A549 (cell line): ENCODE results near the gene CENPU. TPM values are rescaled to one million over a fixed set of nuclear protein-coding genes. Genes with fewer than 3 reads are reported as not detected.

ENCODE experiments used
- ATAC-seq, 2 experiments: fragments of 200-7000 bp in 1 of 2; fragments of >200 bp in 1 of 2; cut with Nextera tagmentation in 1 of 2; cut with Tn5 transposase in 1 of 2; 3 replicates each; pipeline versions ENCODE4 v1.8.0 to v1.9.1; 2018 to 2020; ENCODE audit warnings: mild to moderate bottlenecking in 1 of 2, moderate library complexity in 1 of 2
- CTCF ChIA-PET: fragments of 300-600 bp; sonication (Branson Sonifier 250); formaldehyde crosslinking; extraction: SDS; loops from one replicate; lab custom pipeline; 2021; ENCODE audit warnings: antibody characterized with exemption, inconsistent platforms; lab: Yijun Ruan, JAX
- POLR2A ChIA-PET: fragments of 350-600 bp; formaldehyde crosslinking; extraction: SDS; loops from one replicate; lab custom pipeline; 2021; ENCODE audit warnings: antibody characterized with exemption, inconsistent platforms; lab: Yijun Ruan, JAX
- DNase-seq, 2 experiments: peaks; one replicate each; pipeline versions ENCODE4 v3.0.0 to v3.0.0-alpha.2; 2011 to 2016; ENCODE audit warnings: low read depth in 1 of 2, low spot score in 1 of 2
- FAIRE-seq: peaks from 2 replicates; lab custom pipeline; 2011; peaks lifted over from hg19 to GRCh38; lab: Jason Lieb, UNC
- H3K27ac ChIP-seq, 2 experiments: fragments of >200 bp; sonication (Bioruptor Twin); formaldehyde crosslinking; 3 replicates each; pipeline ENCODE4 v1.5.1; 2016 to 2017
- H3K4me1 ChIP-seq: fragments of >200 bp; sonication (Bioruptor Twin); formaldehyde crosslinking; 3 replicates; pipeline ENCODE4 v1.6.1; 2016
- H3K4me2 ChIP-seq: fragments of >200 bp; sonication (Bioruptor Twin); formaldehyde crosslinking; 3 replicates; pipeline ENCODE4 v1.6.1; 2016
- H3K4me3 ChIP-seq: fragments of >200 bp; sonication (Bioruptor Twin); formaldehyde crosslinking; 3 replicates; pipeline ENCODE4 v1.5.1; 2016
- H3K9me3 ChIP-seq: fragments of >200 bp; sonication (Bioruptor Twin); formaldehyde crosslinking; 3 replicates; pipeline ENCODE4 v1.6.1; 2016
- CBX2 ChIP-seq: fragments of 200-600 bp; sonication (generic); IDR thresholded peaks from 2 replicates; pipeline ENCODE4 v1.6.1; 2016; ENCODE audit warnings: low read depth, mild to moderate bottlenecking, borderline replicate concordance
- EHF ChIP-seq: fragments of 250-450 bp; sonication (Bioruptor Pico); IDR thresholded peaks from 2 replicates; pipeline ENCODE4 v1.5.0; 2020; ENCODE audit warnings: mild to moderate bottlenecking
- EHMT2 ChIP-seq: fragments of 200-600 bp; sonication (generic); IDR thresholded peaks from 2 replicates; pipeline ENCODE4 v1.6.1; 2016; ENCODE audit warnings: antibody characterized with exemption, low read depth, mild to moderate bottlenecking, moderate library complexity
- FOSB ChIP-seq: fragments of 250-450 bp; sonication (Bioruptor Pico); IDR thresholded peaks from 2 replicates; pipeline ENCODE4 v1.5.0; 2020; ENCODE audit warnings: mild to moderate bottlenecking, moderate library complexity
- HDAC2 ChIP-seq: fragments of 200-600 bp; sonication (generic); IDR thresholded peaks from 2 replicates; pipeline ENCODE4 v1.6.1; 2016
- HOXA7 ChIP-seq: fragments of 250-450 bp; sonication (Bioruptor Pico); IDR thresholded peaks from 2 replicates; pipeline ENCODE4 v1.5.0; 2020; ENCODE audit warnings: mild to moderate bottlenecking, moderate library complexity
- JUNB ChIP-seq: fragments of >200 bp; sonication (Bioruptor Twin); formaldehyde crosslinking; IDR thresholded peaks from 2 replicates; pipeline ENCODE4 v1.6.1; 2016
- KDM1A ChIP-seq: fragments of 200-600 bp; sonication (generic); IDR thresholded peaks from 2 replicates; pipeline ENCODE4 v1.6.1; 2016; ENCODE audit warnings: low read depth, mild to moderate bottlenecking
- KDM5A ChIP-seq: fragments of 200-600 bp; sonication (generic); IDR thresholded peaks from 2 replicates; pipeline ENCODE4 v1.6.1; 2016; ENCODE audit warnings: antibody characterized with exemption, mild to moderate bottlenecking
- MAFK ChIP-seq: fragments of 450-650 bp; IDR thresholded peaks from 2 replicates; pipeline ENCODE4 v1.6.1; 2014; ENCODE audit not compliant: partially characterized antibody
- NFE2L2 ChIP-seq: fragments of 150-350 bp; conservative IDR thresholded peaks from 2 replicates; pipeline ENCODE4 v1.6.1; 2014; ENCODE audit warnings: low read length
- NPAS2 ChIP-seq: fragments of 250-450 bp; sonication (Bioruptor Pico); IDR thresholded peaks from 2 replicates; pipeline ENCODE4 v1.8.0; 2022; ENCODE audit warnings: mild to moderate bottlenecking, moderate library complexity, borderline replicate concordance
- NR3C1 ChIP-seq: fragments of >200 bp; sonication (Bioruptor Twin); formaldehyde crosslinking; IDR thresholded peaks from 3 replicates; pipeline ENCODE4 v1.6.1; 2017
- PHF8 ChIP-seq: fragments of 200-600 bp; sonication (generic); IDR thresholded peaks from 2 replicates; pipeline ENCODE4 v1.6.1; 2016; ENCODE audit warnings: low read depth, mild to moderate bottlenecking, antibody characterized with exemption, moderate library complexity, borderline replicate concordance
- RAD21 ChIP-seq, 2 experiments: fragments of >200 bp in 1 of 2; sonication (Bioruptor Twin) in 1 of 2; formaldehyde crosslinking in 1 of 2; IDR thresholded peaks in 1 of 2; conservative IDR thresholded peaks in 1 of 2; 2 replicates in 1 of 2; 3 replicates in 1 of 2; pipeline ENCODE4 v1.6.1; 2012 to 2018; ENCODE audit warnings: inconsistent platforms in 1 of 2
- RARB ChIP-seq: fragments of 250-450 bp; sonication (Bioruptor Pico); IDR thresholded peaks from 2 replicates; pipeline ENCODE4 v1.8.0; 2021; ENCODE audit warnings: mild to moderate bottlenecking, moderate library complexity
- RCOR1 ChIP-seq: fragments of 150-350 bp; IDR thresholded peaks from 2 replicates; pipeline ENCODE4 v1.6.1; 2014; ENCODE audit warnings: antibody characterized with exemption, low read length, low read depth
- RFX5 ChIP-seq: fragments of 450-650 bp; IDR thresholded peaks from 2 replicates; pipeline ENCODE4 v1.7.1; 2014; ENCODE audit warnings: antibody characterized with exemption, mild to moderate bottlenecking, moderate library complexity
- RNF2 ChIP-seq: fragments of 200-600 bp; sonication (generic); IDR thresholded peaks from 2 replicates; pipeline ENCODE4 v1.6.1; 2016; ENCODE audit warnings: low read depth, mild to moderate bottlenecking, antibody characterized with exemption, moderate library complexity, borderline replicate concordance
- SMC3 ChIP-seq: fragments of >200 bp; sonication (Bioruptor Twin); formaldehyde crosslinking; IDR thresholded peaks from 3 replicates; pipeline ENCODE4 v1.6.1; 2018; ENCODE audit warnings: inconsistent platforms
- SREBF2 ChIP-seq: fragments of 450-650 bp; IDR thresholded peaks from 2 replicates; pipeline ENCODE4 v1.6.1; 2014; ENCODE audit warnings: mild to moderate bottlenecking, moderate library complexity
- TFCP2L1 ChIP-seq: fragments of 250-450 bp; sonication (Bioruptor Pico); IDR thresholded peaks from 2 replicates; pipeline ENCODE4 v1.5.0; 2021; ENCODE audit warnings: mild to moderate bottlenecking
- TP53 ChIP-seq: fragments of 250-450 bp; sonication (Bioruptor Pico); IDR thresholded peaks from 2 replicates; pipeline ENCODE4 v1.5.0; 2021; ENCODE audit warnings: mild to moderate bottlenecking, moderate library complexity
- WGBS: methylation state at CpG from one replicate; pipeline ENCODE4 v1.1.6; 2017; ENCODE audit errors: missing lambda C conversion rate; 5-methylcytosine and 5-hydroxymethylcytosine counted together
- polyA plus RNA-seq, 4 experiments: library from polyadenylated mRNA; depleted of rRNA in 3 of 4; stranded (reverse); fragments of >200 nt; fragmentation: RNase III in 1 of 4; extraction: RNeasy Plus Mini Kit Qiagen cat#74134 plus additional on column Dnase treatment in 1 of 4; gene quantifications; 2 replicates in 3 of 4; 3 replicates in 1 of 4; pipeline ENCODE4 v1.2.3, GENCODE V29; 2011 to 2017
- TF ChIP-seq, protein P1 (sequence below): fragments of 250-450 bp; sonication (Bioruptor Pico); IDR thresholded peaks from 2 replicates; pipeline ENCODE4 v1.5.0; 2021; ENCODE audit warnings: mild to moderate bottlenecking, moderate library complexity, borderline replicate concordance
- TF ChIP-seq, protein P2 (sequence below): fragments of >200 bp; sonication (Bioruptor Twin); formaldehyde crosslinking; IDR thresholded peaks from 3 replicates; pipeline ENCODE4 v1.6.1; 2016

CENPU gene
- polyA plus RNA-seq, 2 of the 4 experiments (the other 2 are of a cell fraction): 22.9 to 28.4 TPM

DNA sequence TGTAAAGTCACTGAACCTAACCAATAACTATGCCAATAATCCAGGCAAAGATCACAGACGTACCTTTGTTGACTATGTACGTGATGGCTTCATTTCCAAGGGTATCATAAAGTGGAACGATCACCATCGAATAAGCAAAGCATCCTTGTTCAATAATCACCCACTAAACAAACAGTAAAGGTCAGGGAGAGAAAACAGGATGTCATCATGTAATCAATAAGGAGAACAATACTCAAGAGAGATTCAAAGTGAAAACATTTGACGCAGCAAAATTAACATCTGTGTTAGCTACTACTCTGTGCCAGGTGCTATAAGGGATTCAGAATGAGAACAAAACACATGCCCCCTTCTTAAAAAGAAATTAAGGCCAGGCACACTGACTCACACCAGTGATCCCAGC is 42.9 kb upstream of the CENPU start:
- Histone ChIP-seq H3K4me2 (no peak overlapping the region), H3K4me1 (no peaks in the 10 kb centered on the region), H3K27ac (no peak overlapping the region), H3K9me3 (no peaks in the 10 kb centered on the region), H3K4me3 (no peak overlapping the region)
- no peak for TF ChIP-seq TFCP2L1
- no peak for TF ChIP-seq RCOR1
- TF ChIP-seq RARB: no peak
- no peak for TF ChIP-seq KDM5A
- TF ChIP-seq KDM1A: no peak
- TF ChIP-seq CBX2: no peak
- no peak for TF ChIP-seq PHF8
- no peak for TF ChIP-seq FOSB (CRISPR knock-in tag)
- TF ChIP-seq SMC3: no peak
- TF ChIP-seq NPAS2: no peak
- no peak for TF ChIP-seq RFX5
- ATAC-seq: no peak
- ChIA-PET CTCF (no interaction called here), POLR2A (no interaction called here)
- FAIRE-seq: no peak
- DNase-seq: no peak
- WGBS: 83% methylated on average over 5 of the region's 5 CpGs

DNA sequence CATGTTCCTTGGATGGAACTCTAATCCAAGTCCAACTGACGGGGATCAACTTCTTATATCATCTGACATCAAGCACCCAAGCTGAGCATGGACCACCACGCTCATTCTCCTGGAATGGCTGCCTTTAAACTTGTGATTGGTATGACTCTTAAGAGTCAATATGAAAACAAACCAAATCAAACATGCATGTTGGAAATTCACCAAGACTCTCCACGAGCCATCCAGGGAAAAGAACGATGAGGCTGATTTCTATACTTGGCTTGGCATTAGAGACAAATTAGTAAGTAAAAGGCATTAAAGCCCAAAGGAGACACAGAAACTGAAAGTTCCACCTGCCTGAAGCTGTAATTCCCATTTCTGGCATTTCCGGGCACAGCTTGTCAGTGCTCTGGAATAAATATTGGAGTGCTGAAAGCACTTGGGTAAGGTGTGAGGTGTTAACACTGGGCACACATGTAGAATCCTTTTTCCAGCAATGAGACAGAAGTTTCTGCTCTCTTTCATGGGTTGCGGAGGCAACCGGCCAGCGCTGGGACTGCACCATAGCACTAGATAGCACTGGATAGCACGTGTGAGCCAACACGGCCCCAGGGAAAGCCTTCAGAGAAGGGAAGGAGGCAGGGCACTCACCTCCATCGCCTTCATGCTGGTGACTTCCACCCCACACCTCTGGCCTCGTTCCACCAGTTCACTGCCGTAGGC is 42.1 kb upstream of the CENPU start:
- H3K9me3 ChIP-seq: no peaks in the 10 kb centered on the region
- TF ChIP-seq HDAC2 (no peak), KDM1A (no peak), HOXA7 (CRISPR knock-in tag) (no peak), RARB (no peak), EHF (CRISPR knock-in tag) (no peak), RAD21 (conservative IDR thresholded peaks at IDR 0.05 in 1 of 2, IDR thresholded peaks at IDR 0.05 in 1 of 2) (no peak), NR3C1 (no peak)
- TF ChIP-seq, all 56 proteins: peak for 0
- DNase-seq (no peak), ATAC-seq (no peak), FAIRE-seq (no peak)
- Histone ChIP-seq H3K4me1 (no peaks in the 10 kb centered on the region), H3K4me2 (no peak overlapping the region), H3K4me3 (no peak overlapping the region), H3K27ac (no peak overlapping the region)
- CTCF ChIA-PET: no interaction called here
- POLR2A ChIA-PET: no interaction called here
- 76% methylated on average over 10 of the region's 13 CpGs for WGBS

DNA sequence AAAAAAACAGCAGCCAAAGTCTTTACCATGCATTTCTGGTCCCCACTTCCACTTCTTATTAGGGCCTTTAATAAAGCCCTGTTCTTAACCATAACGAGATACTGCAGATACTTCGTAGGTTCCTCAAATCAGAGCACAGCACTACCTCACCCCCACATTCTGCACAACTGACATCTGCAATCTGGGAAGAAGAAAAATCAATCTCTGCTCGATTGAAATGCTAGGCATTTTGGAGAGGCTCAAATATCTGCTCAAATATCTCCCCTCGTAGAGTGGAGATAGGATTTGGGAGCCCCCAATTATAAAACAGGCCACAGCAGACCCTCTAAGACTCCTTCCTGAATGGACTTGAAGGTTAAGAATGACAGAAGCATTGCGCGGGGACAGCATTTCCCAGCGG is 40.3 kb upstream of the CENPU start:
- 80% methylated on average over 7 of the region's 7 CpGs for WGBS
- TF ChIP-seq, protein P1, sequence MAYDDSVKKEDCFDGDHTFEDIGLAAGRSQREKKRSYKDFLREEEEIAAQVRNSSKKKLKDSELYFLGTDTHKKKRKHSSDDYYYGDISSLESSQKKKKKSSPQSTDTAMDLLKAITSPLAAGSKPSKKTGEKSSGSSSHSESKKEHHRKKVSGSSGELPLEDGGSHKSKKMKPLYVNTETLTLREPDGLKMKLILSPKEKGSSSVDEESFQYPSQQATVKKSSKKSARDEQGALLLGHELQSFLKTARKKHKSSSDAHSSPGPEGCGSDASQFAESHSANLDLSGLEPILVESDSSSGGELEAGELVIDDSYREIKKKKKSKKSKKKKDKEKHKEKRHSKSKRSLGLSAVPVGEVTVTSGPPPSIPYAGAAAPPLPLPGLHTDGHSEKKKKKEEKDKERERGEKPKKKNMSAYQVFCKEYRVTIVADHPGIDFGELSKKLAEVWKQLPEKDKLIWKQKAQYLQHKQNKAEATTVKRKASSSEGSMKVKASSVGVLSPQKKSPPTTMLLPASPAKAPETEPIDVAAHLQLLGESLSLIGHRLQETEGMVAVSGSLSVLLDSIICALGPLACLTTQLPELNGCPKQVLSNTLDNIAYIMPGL: no peak
- no peak for TF ChIP-seq TFCP2L1
- no peak for TF ChIP-seq KDM1A
- TF ChIP-seq JUNB: no peak
- no peak for TF ChIP-seq RNF2
- no peak for TF ChIP-seq NFE2L2
- TF ChIP-seq, protein P2, sequence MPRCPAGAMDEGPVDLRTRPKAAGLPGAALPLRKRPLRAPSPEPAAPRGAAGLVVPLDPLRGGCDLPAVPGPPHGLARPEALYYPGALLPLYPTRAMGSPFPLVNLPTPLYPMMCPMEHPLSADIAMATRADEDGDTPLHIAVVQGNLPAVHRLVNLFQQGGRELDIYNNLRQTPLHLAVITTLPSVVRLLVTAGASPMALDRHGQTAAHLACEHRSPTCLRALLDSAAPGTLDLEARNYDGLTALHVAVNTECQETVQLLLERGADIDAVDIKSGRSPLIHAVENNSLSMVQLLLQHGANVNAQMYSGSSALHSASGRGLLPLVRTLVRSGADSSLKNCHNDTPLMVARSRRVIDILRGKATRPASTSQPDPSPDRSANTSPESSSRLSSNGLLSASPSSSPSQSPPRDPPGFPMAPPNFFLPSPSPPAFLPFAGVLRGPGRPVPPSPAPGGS: no peak
- TF ChIP-seq FOSB (CRISPR knock-in tag): no peak
- TF ChIP-seq HOXA7 (CRISPR knock-in tag): no peak
- TF ChIP-seq SREBF2: no peak
- TF ChIP-seq SMC3: no peak
- TF ChIP-seq MAFK: no peak
- TF ChIP-seq EHMT2: no peak
- no peak for TF ChIP-seq TP53
- TF ChIP-seq KDM5A: no peak
- no peak for TF ChIP-seq HDAC2
- Histone ChIP-seq H3K4me2 (no peak overlapping the region), H3K27ac (no peak overlapping the region), H3K9me3 (no peaks in the 10 kb centered on the region), H3K4me3 (no peak overlapping the region), H3K4me1 (no peaks in the 10 kb centered on the region)
- ATAC-seq (no peak), DNase-seq (no peak), FAIRE-seq (no peak)
- CTCF ChIA-PET: no interaction called here
- POLR2A ChIA-PET: no interaction called here
